ENCODE results near the gene ATP6V1D. TPM values are rescaled to one million over a fixed set of nuclear protein-coding genes. Genes with fewer than 3 reads are reported as not detected.
"Not testable (repeated sequence)": the region's sequence is repeated elsewhere in the genome, so short reads cannot be mapped to it uniquely, and the experiment has no call there.

ATP6V1D gene
- total and polyA plus RNA-seq, 2 experiments from 2014 or later: 69.0 to 204 TPM

DNA sequence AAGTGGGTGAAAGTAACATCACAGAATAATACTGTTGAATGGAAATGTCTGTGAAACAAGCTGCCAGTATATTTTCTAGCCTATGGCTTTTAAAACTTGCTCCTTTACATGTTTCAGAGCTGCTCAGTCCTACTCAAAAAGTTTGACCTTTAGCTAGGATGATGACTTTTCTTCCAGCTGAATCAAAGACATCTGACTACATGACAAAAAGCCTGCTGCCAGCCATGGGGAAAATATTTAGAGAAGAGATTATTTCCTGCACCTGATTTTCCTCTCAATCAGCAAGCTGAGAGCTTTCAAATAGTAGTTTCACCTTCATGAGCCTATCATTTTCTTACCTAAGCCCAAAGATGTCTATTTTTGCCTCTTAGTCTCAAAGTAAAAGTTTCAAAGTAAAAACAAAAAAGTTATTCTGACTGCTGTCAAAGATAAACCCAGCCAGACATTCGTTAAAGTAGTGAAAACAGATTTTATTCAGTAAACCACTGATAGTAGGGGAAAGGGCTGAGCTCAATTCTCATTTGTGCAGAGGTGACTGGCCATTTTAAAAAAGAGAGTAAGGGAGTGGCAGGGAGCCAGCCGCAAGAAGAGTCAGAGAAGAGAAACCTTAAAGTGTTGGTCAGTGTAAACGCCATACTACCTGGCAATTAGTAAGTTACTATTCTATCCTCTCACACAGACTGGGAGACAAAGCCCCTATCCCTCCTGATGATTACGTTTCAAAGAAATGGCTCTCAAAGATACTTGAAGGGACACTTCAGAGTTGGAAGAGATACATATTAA, 2.2 kb downstream of the ATP6V1D start:
- Histone ChIP-seq H3K9me3 (ENCODE audit: low read depth) (no peaks in the 10 kb centered on the region), H3K4me1 (ENCODE audit: low read depth) (peaks cover 36% of the 10 kb centered on the region), H3K4me3 (no peak overlapping the region), H3K36me3 (no peaks in the 10 kb centered on the region), H3K27ac (peak overlapping the region; percentile 34), H3K27me3 (no peaks in the 10 kb centered on the region)
- no peak for DNase-seq (ENCODE audit: low read depth in 1 of 2, low spot score in 1 of 2)
- TF ChIP-seq, protein P1, sequence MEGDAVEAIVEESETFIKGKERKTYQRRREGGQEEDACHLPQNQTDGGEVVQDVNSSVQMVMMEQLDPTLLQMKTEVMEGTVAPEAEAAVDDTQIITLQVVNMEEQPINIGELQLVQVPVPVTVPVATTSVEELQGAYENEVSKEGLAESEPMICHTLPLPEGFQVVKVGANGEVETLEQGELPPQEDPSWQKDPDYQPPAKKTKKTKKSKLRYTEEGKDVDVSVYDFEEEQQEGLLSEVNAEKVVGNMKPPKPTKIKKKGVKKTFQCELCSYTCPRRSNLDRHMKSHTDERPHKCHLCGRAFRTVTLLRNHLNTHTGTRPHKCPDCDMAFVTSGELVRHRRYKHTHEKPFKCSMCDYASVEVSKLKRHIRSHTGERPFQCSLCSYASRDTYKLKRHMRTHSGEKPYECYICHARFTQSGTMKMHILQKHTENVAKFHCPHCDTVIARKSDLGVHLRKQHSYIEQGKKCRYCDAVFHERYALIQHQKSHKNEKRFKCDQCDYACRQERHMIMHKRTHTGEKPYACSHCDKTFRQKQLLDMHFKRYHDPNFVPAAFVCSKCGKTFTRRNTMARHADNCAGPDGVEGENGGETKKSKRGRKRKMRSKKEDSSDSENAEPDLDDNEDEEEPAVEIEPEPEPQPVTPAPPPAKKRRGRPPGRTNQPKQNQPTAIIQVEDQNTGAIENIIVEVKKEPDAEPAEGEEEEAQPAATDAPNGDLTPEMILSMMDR (IDR thresholded peaks at IDR 0.05; ENCODE audit: low read depth, low read length): no peak

DNA sequence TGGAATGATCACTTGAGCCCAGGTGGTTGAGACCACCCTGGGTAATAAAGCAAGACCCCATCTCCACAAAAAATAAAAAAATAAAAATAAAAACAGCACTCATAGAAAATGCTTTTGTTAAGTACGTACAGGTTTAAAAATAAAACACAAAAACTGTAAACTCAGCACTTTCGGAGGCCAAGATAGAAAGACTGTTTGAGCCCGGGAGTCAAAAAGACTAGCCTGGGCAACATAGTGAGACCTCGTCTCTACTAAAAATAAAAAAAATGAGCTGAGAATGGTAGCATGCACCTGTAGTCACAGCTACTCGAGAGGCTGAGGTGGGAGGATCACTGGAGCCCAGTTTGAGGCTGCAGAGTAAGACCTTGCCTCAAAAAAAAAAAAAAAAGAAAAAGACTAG, 7.5 kb downstream of the ATP6V1D start:
- no peak overlapping the region for H3K4me3 ChIP-seq
- DNase-seq (ENCODE audit: low read depth in 1 of 2, low spot score in 1 of 2): no peak
- TF ChIP-seq, protein P1 (IDR thresholded peaks at IDR 0.05; ENCODE audit: low read depth, low read length): no peak
- peaks cover 26% of the 10 kb centered on the region for H3K36me3 ChIP-seq
- H3K4me1 ChIP-seq (ENCODE audit: low read depth): peaks cover 7% of the 10 kb centered on the region
- H3K27ac ChIP-seq: no peak overlapping the region
- no peaks in the 10 kb centered on the region for H3K9me3 ChIP-seq (ENCODE audit: low read depth)
- no peaks in the 10 kb centered on the region for H3K27me3 ChIP-seq

DNA sequence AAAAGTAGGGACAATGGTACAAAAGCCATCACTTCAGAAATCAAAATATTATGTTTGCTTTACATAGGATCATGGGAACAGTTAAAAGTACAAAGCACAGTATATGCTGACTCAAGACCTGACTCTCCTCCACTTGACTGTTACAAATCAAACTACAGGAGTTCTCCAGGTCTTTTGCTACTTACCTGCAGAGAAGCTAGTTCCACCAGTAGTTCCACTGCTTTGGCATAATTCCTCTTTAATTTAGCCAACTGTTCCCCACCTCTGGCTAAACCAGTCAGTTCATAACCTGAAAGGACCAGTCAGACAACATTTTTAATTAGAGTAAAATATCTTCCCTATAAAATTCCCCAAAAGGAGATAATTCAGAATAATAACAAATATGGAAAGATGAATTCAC, 14.0 kb downstream of the ATP6V1D start:
- Histone ChIP-seq H3K4me3 (no peak overlapping the region), H3K27ac (no peak overlapping the region), H3K4me1 (ENCODE audit: low read depth) (no peaks in the 10 kb centered on the region), H3K36me3 (peaks cover 44% of the 10 kb centered on the region), H3K27me3 (no peaks in the 10 kb centered on the region), H3K9me3 (ENCODE audit: low read depth) (no peaks in the 10 kb centered on the region)
- no peak for DNase-seq (ENCODE audit: low read depth in 1 of 2, low spot score in 1 of 2)
- TF ChIP-seq, protein P1 (IDR thresholded peaks at IDR 0.05; ENCODE audit: low read depth, low read length): no peak

DNA sequence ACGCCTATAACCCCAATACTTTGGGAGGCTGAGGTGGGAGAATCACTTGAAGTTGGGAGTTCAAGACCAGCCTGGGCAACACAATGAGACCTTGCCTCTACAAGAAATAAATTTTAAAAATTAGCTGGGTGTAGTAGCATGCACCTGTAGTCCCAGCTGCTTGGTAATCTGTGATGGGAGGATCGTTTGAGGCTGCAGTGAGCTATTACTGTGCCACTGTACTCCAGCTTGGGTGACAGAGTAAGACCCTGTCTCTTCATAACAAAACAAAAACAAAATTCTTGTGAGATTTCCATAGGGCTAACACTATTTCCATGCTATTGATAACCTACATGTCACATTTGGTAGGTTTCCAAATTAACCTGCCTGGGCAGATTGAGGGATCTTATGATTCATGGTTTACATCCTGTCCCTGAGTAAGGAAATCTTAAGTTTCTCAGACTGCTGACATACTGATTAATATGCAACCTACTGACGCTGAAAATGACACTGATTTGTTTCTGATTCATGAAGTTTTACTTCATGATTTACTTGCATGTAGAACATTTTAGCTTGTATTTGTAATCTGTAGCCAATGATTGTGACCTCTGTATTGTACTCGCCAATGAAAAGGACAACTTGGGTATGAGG, 15.9 kb downstream of the ATP6V1D start:
- no peak for DNase-seq (ENCODE audit: low read depth in 1 of 2, low spot score in 1 of 2)
- Histone ChIP-seq H3K27me3 (no peaks in the 10 kb centered on the region), H3K4me1 (ENCODE audit: low read depth) (no peaks in the 10 kb centered on the region), H3K4me3 (no peak overlapping the region), H3K36me3 (peaks cover 39% of the 10 kb centered on the region), H3K27ac (no peak overlapping the region), H3K9me3 (ENCODE audit: low read depth) (no peaks in the 10 kb centered on the region)
- TF ChIP-seq, protein P1 (IDR thresholded peaks at IDR 0.05; ENCODE audit: low read depth, low read length): no peak

DNA sequence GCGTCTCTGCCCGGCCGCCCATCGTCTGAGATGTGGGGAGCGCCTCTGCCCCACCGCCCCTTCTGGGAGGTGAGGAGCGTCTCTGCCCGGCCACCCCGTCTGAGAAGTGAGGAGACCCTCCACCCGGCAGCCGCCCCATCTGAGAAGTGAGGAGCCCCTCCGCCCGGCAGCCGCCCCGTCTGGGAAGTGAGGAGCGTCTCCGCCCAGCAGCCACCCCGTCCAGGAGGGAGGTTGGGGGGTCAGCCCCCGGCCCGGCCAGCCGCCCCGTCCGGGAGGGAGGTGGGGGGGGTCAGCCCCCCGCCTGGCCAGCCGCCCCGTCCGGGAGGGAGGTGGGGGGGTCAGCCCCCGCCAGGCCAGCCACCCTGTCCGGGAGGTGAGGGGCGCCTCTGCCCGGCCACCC, 18.4 kb downstream of the ATP6V1D start:
- not testable (repeated sequence) for DNase-seq (ENCODE audit: low read depth in 1 of 2, low spot score in 1 of 2); H3K9me3 ChIP-seq (ENCODE audit: low read depth); H3K4me3 ChIP-seq; H3K27ac ChIP-seq; H3K27me3 ChIP-seq; H3K4me1 ChIP-seq (ENCODE audit: low read depth)
- peaks cover 54% of the 10 kb centered on the region for H3K36me3 ChIP-seq

DNA sequence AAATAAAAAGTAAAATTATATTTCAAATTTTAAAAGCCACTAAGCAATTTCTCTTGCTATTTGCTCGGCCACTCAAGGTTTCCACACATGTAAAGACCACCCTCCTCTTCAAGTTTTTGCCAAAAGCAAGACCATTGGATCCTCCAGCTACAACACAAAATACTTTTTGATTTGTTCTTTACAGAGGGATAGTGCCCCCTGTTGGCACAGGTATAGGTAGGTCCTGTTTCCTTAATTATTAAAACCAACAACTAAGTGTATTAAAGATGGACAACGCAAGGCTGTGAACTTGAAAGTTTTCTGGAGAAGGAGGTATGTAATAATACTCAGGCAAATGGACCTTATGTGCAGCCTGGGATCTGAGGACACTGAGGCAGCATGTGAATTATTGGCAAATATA, 23.8 kb downstream of the ATP6V1D start:
- Histone ChIP-seq H3K36me3 (peaks cover 69% of the 10 kb centered on the region), H3K9me3 (ENCODE audit: low read depth) (no peaks in the 10 kb centered on the region), H3K27ac (no peak overlapping the region), H3K27me3 (no peaks in the 10 kb centered on the region), H3K4me3 (no peak overlapping the region), H3K4me1 (ENCODE audit: low read depth) (no peaks in the 10 kb centered on the region)
- TF ChIP-seq, protein P1 (IDR thresholded peaks at IDR 0.05; ENCODE audit: low read depth, low read length): peak; percentile 38
- peak; percentile 5 to 35 for DNase-seq (ENCODE audit: low read depth in 1 of 2, low spot score in 1 of 2)
